GM19193 (cell line): ENCODE data around the gene TSSK2.

ENCODE experiments used
- POLR2A ChIP-seq: IDR thresholded peaks from 4 replicates; pipeline ENCODE4 v1.6.1; 2011; ENCODE audit not compliant: insufficient read depth, insufficient read length; ENCODE audit errors: extremely low read depth

The TSSK2 gene

DNA sequence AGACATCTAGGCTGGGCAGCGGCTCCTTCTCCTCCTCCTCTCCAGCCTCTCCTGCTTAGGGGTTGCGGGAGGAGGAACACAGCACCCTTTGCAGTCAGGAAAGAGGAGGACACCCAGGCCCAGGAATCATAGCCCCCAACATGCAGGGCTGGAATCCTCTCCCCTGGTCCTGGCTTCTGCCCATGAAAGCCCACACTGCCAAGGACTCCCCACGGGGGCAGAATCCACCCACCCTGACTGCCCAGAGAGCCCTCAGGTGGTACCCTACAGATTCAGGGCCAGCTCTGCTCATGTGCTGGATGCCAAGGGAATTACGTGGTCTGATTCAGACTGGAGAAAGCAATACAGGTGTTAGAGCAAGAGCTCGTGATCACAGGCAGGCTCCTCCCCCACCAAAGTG is 8.9 kb downstream of the TSSK2 start:
- TF ChIP-seq POLR2A = no peak

DNA sequence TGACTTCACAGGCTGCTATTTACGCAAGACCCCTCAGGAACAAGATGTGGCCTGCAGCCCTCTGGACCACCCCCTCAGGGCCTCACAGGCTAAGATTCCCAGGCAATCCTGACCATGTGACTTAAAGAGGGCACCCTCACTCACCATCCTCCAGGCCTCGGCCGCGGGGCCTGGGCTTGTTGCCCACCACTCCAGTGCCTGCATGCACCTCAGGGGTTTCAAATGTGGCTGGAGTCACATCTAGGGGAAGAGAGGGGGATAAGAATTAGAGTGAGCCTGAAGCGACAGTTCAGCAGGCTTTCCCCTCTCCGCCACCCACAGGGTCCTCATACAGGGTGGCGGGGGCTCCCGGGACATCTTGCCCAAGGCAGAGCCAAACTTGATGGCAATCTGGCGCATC is 11.3 kb downstream of the TSSK2 start:
- TF ChIP-seq POLR2A = no peak

DNA sequence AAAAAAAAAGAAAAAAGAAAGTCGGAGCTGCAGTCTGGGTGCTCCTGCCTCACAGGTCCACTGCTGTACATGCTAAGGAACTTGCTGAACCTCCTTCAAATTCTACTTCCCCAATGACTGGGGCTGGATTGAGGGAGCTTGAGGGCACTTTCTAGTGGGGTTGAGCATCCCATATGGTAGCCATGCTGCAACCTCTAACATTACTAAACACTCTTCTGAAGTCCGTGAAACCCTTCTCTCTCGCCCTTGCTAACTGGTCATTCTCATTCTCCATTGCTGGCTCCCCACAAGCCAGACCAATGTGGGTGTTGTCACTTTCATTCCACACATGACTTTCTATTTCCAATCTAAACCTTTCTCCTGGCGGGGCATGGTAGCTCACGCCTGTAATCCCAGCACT is 12.1 kb downstream of the TSSK2 start:
- TF ChIP-seq POLR2A = no peak

DNA sequence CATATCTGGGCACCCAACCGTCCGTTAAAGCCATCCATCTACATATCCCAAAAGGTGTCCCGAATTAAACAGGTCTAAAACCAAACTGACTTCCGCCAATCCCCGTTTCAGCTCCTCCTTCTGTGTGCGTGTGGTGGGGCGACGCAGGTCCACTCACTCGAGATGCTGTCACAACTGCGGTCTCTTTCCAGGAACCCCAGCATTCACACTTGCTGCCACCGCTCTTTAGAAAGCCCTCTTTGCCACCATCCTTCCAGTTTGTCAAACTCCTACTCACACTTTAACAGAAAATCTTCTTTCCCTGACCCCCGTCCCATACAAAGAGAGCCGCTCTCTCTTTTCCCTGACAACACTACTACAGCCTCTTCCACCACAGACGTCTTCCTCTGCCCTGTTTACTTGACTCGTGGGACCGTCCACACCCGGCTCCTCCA is 12.9 kb downstream of the TSSK2 start:
- TF ChIP-seq POLR2A = no peak

DNA sequence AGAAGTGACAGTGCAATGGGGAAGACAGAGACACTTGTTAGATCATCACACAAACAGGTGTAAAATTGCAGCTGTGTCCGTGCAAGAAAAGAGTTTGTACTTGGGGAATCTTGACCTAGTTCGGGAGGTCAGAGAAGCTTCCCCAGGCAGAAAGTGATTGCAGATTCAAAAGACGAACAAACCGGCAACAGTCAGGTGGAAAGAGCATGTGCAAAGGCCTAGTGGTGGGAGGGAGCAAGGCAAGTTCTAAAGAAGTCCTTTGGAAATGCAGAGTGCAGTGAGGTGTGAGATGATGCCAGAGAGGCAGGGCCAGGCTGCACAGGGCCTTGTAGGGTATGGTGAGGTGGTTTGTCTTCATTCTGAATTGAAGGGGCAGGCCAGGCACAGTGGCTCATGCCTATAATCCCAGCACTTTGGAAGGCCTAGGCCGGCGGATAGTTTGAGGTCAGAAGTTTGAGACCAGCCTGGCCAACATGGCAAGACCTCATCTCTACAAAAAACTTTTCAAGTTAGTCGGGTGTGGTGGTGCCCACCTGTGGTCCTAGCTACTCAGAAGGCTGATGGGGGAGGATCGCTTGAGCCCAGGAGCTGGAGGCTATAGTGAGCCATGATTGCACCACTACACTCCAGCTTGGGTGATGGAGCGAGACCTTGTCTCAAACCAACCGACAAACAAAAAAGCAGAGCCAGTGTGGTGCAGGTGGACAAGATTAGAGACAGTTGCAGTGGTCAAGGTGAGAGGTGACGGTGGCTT is 15.3 kb downstream of the TSSK2 start:
- TF ChIP-seq POLR2A = no peak

DNA sequence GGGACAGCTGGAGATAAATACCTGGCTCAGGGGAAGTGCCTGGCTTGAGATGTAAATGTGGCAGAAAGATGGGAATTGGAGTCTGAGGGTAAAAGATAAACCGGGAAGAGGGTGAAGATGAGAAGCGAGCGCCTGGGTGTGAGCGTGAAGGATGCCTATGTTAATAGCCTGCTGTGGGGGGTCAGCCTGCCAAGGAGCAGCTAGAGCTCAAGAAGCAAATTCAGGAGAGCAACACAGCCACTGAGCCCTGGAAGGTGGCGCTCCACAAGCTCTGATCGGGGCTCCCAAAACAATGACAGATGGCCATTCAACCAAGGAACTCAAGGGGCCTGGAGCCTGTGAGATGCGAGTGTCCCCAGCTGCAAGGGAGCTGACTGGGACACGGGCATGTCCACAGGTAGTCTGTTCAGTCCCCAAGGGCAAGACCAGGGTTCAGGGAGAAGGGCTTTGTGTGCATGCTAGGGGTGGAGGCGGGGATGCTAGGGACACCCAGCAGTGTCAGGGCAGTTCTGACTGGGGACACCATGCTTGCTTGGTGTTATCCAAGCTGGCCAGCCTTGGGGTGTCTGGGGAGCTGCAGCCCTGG is 16.2 kb downstream of the TSSK2 start:
- no peak for TF ChIP-seq POLR2A

DNA sequence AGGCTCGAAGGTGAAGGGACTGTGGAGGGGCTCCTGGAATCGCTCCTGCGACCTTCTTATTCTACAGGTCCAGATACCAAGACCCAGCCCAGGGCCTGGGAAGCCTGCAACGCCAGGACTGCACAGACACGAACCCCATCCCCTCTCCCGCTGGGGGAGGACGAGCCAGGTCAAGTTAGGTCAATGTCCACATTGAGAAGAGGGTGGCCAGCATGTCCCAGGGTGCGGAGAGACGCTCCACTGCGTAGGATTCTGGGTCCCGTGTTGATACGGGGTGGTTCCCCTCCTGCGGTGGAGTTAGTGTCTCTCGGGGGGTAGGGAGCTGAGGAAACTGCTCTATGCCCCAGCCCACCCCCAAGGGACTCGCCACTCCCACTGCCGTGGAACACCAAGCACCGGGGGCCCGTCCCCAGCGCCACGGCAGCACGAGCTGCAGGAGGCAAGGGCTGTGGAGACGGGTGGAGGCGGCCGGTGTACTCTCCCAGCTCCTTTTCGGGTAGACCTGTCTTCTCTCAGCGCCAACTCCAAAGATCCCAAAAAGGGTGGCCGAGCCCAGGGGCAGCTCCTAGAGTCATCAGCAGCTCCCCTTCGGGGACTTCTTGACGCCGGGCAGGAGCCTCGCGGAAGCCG is 17.4 kb downstream of the TSSK2 start:
- TF ChIP-seq POLR2A = no peak

DNA sequence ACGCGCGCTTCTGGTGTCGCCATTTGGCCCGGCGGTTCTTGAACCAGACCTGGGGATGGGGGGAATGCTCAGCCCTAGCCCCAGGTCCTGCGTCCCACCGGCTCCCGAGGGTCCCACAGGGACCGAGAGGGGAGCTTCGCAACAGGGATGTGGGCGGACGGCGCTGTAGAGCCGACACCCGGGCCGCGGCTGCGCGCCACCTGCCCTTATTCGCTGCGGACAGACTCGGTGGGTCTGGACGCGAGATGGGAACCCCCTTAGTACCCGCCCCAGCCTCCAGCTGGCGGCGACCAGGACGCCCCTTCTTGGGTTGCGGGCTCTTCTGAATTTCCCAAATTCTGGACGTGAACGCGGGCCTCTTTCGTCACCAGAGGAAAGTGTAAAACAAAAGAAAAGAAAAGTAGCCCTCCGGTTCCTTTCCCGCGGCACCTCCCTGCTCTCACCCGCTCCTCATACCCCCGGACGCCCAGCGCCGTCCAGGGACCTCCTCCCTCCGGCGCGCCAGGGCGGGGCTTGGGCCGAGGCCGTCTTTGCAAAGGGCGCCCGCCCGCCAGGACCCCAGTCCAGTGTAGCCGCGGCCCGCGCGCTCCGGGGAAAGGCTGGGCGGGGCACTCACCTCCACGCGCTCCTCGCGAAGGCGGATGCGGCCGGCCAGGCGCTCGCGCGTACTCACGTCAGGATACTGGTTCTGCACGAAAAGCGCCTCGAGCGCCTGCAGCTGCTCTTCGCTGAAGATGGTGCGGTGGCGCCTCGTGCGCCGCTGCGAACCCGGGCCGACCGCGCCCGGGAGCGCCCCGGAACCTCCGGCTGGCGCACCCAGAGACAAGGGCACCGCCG is 18.2 kb downstream of the TSSK2 start:
- TF ChIP-seq POLR2A = no peak

DNA sequence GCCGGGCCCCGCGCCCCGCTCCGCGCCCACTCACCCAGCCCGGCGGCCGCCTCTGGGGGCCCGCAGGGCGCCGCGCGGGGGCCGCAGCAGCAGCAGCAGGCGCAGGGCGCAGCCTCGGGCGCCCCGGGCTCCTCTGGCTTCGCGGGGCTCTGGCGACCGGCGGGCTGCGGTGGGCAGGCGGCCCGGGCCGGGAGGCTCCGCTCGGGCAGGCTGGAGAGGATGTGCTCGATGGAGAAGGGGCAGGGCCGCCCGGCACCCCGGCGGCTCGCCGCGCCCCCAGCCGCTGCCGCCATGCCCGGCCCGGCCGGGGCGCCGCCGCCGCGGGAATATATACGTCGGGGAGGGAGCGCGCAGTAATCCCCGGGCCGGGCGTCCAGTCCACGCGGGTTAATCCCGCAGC is 18.9 kb downstream of the TSSK2 start, which contains the start of gene GSC2:
Gene GSC2 (minus strand): TSS at position 302 of the 400 bp plus-strand sequence. CDS start 9 bp downstream, at position 293.
- TF ChIP-seq POLR2A = no peak

DNA sequence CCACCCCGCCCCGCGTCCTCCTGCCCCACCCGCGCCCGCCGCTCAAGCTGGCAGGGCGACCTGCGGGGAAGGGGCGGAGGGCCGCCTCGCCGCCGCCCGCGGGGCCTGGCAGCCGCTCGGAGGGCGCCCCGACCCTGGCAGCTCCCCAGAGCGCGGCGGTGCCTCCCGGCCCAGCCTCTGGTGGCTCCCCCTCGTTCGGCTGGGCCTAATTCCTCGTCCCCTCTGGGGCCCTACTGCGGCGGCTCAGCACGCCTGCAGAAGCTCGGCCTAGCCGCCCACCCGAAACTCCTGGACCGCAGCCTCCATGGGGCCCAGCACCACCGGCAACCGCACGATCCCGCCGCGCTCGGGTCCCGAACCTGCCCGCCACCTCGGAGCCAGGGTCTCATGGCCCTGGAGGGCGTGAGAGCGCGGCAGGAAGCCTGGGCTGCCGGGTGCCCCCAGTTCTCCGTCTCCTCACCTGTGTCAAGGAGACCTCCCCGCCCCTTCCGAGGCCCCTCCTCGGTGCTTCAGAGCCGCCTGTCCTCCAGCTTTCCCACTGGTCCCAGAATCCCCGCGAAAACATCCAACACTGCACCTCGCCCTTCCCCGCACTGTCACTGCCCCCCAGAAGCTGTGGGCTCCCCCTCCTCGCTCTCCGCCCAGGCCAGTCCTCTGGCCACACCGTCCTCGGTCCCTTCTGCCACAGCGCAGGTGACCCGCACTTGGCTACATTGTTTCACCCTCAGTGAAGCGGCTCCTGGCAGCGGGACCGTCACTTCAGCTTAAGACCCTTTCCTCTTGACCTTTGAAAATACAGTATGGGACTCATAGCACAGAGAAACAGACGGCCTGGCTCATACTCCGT is 19.6 kb downstream of the TSSK2 start:
- TF ChIP-seq POLR2A = no peak

DNA sequence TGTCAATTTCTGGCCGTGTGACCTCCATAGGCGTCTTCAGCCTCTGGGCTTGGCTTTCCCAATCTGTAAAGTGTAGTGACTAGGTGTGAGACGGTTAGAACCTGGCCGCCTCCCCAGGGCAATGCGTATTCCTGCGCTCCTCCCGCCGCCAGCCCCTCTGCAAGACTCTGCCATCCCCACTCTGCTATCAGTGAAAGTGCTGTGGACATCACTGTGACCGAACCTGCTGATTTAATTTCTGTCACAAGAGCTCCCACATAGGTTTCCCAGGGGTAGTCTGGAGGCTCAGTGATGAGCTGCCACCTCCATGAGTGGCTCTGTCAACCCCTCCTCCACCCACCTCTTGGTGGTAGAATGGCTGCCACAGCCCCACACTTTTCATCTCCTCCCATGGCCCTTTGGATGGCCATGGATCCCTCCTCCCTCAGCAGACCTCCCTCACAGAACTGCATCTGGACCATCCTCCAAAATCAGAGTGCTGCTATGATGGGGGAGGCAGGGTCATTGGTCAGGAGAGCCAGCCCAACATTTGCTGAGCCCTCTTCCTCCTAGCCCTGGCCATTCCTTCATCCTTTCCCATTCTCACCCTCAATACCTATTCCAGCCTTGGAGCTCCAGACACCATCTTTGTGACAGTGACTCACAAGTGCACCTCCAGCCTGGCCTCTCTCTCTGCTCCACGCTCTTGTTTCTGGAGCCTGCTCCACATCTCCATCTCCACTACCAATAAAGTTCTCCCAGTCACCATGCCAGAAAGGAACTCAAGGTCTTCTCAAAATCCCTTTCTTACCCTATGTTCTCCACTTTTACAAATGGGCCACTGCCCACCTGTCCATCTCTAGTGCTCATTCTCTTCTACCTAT is 20.5 kb downstream of the TSSK2 start:
- no peak for TF ChIP-seq POLR2A

DNA sequence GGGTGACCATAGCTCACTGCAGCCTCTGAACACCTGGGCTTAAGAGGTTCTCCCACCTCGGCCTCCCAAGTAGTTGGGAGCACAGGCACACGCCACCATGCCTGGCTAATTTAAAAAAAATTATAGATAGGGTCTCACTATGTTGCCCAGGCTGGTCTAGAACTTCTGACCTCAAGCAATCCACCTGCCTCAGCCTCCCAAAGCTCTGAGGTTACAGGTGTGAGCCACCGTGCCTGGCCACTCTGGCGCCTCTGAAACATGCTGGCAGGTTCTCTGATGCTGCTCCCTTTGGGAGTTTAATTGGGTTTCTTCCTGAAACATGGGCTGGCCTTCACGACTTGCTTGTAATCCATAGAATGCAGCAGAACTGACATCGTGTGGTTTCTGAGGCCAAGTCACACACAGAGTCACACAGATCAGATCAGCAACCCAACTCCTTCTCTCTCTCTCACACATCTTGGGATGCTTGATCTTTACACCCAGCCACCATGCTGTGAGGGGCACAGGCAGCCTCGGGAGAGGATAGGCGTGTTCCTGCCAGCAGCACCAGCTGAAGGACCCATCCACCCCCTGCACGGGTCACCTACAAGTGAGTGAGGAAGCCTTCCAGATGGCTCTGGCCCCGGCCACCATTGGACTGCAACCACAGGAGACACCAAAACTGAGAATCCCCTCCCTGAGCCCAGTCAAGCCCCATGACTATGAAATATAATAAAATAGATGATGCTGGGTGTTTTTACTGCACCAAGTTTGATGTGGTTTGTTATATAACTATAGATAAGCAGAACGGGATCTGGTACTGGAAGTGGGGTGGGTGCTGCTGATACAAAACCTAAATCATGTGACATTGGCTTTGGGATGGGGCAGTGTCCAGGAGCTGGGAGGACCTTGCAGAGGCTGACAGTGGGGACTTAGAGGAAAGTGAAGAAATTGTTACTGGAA is 22.1 kb downstream of the TSSK2 start:
- no peak for TF ChIP-seq POLR2A
